Chondrocyte (in vitro differentiated cells): ENCODE results near the gene PIK3R6. TPM values are rescaled to one million over a fixed set of nuclear protein-coding genes. Genes with fewer than 3 reads are reported as not detected.

ENCODE experiments used
- DNase-seq: peaks from one replicate; pipeline ENCODE4 v3.0.0; 2021; ENCODE audit warnings: mixed read lengths, low spot score
- H3K27ac Mint-ChIP-seq: one replicate; pipeline ENCODE4 v1.8.0; 2021; ENCODE audit warnings: mild to moderate bottlenecking, moderate library complexity, mixed read lengths; ENCODE audit not compliant: unreplicated experiment
- H3K27me3 Mint-ChIP-seq: 2 replicates; pipeline ENCODE4 v1.8.0; 2021; ENCODE audit warnings: low read depth, mixed read lengths
- H3K36me3 Mint-ChIP-seq: 2 replicates; pipeline ENCODE4 v1.8.0; 2021; ENCODE audit warnings: low read depth, mixed read lengths
- H3K4me1 Mint-ChIP-seq: 2 replicates; pipeline ENCODE4 v1.8.0; 2021; ENCODE audit warnings: low read depth, mild to moderate bottlenecking, mixed read lengths
- H3K4me3 Mint-ChIP-seq: one replicate; pipeline ENCODE4 v1.8.0; 2021; ENCODE audit warnings: mild to moderate bottlenecking, moderate library complexity, mixed read lengths; ENCODE audit not compliant: unreplicated experiment
- H3K9me3 Mint-ChIP-seq: 2 replicates; pipeline ENCODE4 v1.8.0; 2021; ENCODE audit warnings: low read depth, mixed read lengths
- CTCF ChIP-seq: fragments of 200-600 bp; sonication (generic); IDR thresholded peaks from 2 replicates; pipeline ENCODE4 v1.5.0; 2021; ENCODE audit warnings: antibody characterized with exemption, mild to moderate bottlenecking, moderate library complexity
- total RNA-seq: library from RNA; stranded (reverse); gene quantifications from 3 replicates; pipeline ENCODE4 v1.2.1, GENCODE V29; 2021

The PIK3R6 gene
- total RNA-seq, 1 donor from 2014 or later, result not detected

DNA sequence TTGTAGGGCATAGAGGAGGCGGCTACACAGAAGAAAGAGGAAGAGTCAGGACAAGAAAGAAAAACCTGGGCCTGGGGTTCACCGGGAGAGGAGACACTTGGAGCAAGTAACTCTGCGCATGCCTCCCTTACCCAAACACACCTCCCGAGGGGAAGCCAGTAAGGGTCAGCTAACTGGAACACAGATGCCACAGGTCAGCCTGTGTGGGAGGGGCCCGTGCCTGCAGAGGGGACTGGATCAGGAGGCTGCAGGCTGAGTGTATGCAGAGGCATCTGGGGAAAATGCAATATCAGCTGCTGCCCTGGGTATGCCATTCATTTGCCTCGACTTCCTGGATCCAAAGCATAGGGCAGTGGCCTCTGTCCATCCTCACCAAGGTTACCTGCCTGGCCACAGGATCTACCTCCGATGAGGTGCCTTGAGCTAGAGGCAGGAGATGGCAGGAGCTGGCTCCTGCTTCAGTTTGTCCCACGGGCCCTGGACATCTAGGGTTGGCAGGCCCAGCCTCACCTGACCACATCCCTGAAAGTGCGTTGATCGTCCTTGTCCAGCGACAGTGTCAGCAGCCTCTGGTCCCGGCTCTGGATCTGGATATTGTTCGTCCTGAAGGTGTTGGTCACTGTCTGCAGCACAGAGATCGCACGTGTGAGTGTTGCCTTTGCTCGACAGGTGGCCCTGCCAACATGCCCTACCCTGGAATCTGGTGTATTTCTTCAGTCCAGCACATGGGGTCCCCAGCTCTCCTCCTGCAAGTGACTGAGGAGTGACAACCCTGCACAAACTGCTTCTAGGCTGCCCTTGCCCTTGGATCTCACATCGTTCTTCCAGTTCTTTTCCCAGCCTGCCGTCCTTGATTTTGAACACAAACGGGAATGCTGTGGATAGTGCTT lies 63.7 kb downstream of the PIK3R6 start:
- H3K27ac Mint-ChIP-seq, result no peak overlapping the region
- H3K4me1 Mint-ChIP-seq, result peaks cover 12% of the 10 kb centered on the region
- TF ChIP-seq CTCF, result peak; percentile 34
- peaks cover 4% of the 10 kb centered on the region for H3K36me3 Mint-ChIP-seq
- H3K27me3 Mint-ChIP-seq, result peaks cover 3% of the 10 kb centered on the region
- DNase-seq, result no peak
- peaks cover 4% of the 10 kb centered on the region for H3K9me3 Mint-ChIP-seq
- no peak overlapping the region for H3K4me3 Mint-ChIP-seq

DNA sequence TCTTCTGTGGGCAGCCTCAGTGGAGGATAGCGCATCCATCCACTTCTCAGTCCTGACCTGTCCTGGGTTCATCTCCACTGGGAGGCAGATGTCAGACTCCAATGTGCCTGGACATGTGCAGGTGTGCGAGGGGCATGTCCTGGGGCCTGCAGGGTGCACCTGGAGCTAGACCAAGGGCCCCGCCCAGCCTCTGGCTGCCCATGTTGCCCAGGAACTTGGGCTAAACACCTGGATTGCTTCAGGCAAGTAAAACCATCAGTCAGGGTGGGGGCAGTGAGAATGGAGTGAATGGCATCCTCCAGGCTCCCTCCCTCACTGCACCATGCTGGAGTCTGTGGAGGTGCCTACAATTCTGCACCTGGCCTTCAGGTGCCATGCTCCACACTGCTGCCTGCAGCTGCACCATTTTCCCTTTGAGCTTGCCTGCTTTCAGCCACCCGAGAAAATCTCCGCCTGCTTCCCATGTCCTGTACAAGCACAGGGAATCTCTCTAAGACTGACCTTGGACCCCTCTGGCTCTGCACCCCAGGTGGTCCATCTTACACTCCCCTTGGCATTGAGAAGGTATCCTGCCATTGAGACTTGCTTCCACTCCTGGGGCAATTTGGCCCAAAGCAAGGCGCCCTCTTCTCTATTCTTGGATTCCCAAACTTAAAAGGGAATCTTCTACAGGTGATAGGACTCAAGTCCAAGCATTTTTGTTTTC lies 66.2 kb downstream of the PIK3R6 start:
- H3K4me1 Mint-ChIP-seq, result peaks cover 12% of the 10 kb centered on the region
- H3K27ac Mint-ChIP-seq, result no peak overlapping the region
- TF ChIP-seq CTCF, result no peak
- no peaks in the 10 kb centered on the region for H3K27me3 Mint-ChIP-seq
- DNase-seq, result no peak
- H3K4me3 Mint-ChIP-seq, result no peak overlapping the region
- no peaks in the 10 kb centered on the region for H3K9me3 Mint-ChIP-seq
- peaks cover 2% of the 10 kb centered on the region for H3K36me3 Mint-ChIP-seq

GRCh38 chr17:8800656-8801055 lies 66.8 kb downstream of the PIK3R6 start:
- Mint-ChIP-seq H3K4me1 (peaks cover 12% of the 10 kb centered on the region), H3K9me3 (no peaks in the 10 kb centered on the region), H3K27ac (no peak overlapping the region), H3K27me3 (no peaks in the 10 kb centered on the region), H3K4me3 (no peak overlapping the region), H3K36me3 (peaks cover 2% of the 10 kb centered on the region)
- TF ChIP-seq CTCF, result no peak
- no peak for DNase-seq

- H3K4me3 Mint-ChIP-seq, result no peak overlapping the region
- peaks cover 2% of the 10 kb centered on the region for H3K36me3 Mint-ChIP-seq
- no peaks in the 10 kb centered on the region for H3K27me3 Mint-ChIP-seq
- no peaks in the 10 kb centered on the region for H3K9me3 Mint-ChIP-seq
- peaks cover 12% of the 10 kb centered on the region for H3K4me1 Mint-ChIP-seq
- TF ChIP-seq CTCF, result no peak
- no peak overlapping the region for H3K27ac Mint-ChIP-seq
- no peak for DNase-seq
Observed at GRCh38 chr17:8799570-8800212, 67.8 kb downstream of the PIK3R6 start.
